ENCODE measurements around the gene INAVA. TPM values are rescaled to one million over a fixed set of nuclear protein-coding genes. Genes with fewer than 3 reads are reported as not detected.

The INAVA gene
- polyA plus RNA-seq, 2 of the 4 experiments (the other 2 are of a cell fraction), result 40.0 to 43.7 TPM

DNA sequence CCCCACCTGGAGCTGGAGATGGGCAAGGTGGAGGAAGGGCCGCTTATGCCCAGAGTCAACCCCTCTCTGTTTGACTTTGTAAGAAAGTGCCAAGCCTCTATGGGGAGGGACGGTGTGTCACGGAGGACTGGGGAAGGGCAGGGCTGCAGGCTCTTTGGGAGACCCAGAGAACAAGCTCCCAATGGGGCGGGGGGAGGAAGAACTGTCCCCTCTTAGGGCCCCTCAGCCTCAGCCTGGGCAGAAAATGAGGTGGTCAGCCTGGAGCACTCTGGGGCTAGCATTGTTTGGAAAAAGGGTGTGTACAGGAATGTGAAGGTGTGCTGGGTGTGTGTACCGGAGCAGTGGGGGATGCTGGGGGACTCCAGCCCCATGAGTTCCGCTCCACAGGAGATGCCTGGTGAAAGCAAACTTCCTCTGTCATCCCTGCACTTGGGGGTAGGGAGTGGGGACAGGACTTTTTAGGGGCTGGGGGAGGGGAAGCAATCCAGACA, 1.2 kb upstream of the INAVA start (continued):
- TF ChIP-seq, protein P1, sequence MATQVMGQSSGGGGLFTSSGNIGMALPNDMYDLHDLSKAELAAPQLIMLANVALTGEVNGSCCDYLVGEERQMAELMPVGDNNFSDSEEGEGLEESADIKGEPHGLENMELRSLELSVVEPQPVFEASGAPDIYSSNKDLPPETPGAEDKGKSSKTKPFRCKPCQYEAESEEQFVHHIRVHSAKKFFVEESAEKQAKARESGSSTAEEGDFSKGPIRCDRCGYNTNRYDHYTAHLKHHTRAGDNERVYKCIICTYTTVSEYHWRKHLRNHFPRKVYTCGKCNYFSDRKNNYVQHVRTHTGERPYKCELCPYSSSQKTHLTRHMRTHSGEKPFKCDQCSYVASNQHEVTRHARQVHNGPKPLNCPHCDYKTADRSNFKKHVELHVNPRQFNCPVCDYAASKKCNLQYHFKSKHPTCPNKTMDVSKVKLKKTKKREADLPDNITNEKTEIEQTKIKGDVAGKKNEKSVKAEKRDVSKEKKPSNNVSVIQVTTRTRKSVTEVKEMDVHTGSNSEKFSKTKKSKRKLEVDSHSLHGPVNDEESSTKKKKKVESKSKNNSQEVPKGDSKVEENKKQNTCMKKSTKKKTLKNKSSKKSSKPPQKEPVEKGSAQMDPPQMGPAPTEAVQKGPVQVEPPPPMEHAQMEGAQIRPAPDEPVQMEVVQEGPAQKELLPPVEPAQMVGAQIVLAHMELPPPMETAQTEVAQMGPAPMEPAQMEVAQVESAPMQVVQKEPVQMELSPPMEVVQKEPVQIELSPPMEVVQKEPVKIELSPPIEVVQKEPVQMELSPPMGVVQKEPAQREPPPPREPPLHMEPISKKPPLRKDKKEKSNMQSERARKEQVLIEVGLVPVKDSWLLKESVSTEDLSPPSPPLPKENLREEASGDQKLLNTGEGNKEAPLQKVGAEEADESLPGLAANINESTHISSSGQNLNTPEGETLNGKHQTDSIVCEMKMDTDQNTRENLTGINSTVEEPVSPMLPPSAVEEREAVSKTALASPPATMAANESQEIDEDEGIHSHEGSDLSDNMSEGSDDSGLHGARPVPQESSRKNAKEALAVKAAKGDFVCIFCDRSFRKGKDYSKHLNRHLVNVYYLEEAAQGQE (IDR thresholded peaks at IDR 0.05), result no peak
- TF ChIP-seq MAFK (IDR thresholded peaks at IDR 0.05; ENCODE audit: partially characterized antibody), result no peak
- TF ChIP-seq KDM5A (IDR thresholded peaks at IDR 0.05), result no peak

DNA sequence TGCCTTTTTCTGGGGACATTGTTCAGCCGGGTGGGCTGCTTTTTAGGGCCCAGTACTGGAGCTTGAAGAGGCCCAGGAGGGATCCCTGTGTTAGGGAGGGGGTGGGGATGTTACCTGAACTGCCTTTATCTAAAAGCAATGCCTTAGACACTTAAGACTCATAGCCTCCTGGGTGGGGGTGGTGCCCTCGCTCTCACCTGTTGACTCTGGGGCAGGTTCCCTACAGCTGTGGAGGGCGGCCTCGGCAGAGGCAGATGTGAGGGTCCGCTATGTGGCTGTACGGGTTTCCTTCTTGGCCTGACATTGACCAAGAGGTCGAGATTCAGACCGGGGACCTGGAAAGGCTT, 716 bp downstream of the INAVA start:
- no peak for ATAC-seq
- no peak for TF ChIP-seq RCOR1 (IDR thresholded peaks at IDR 0.05; ENCODE audit: low read depth, low read length)
- TF ChIP-seq, protein P2, sequence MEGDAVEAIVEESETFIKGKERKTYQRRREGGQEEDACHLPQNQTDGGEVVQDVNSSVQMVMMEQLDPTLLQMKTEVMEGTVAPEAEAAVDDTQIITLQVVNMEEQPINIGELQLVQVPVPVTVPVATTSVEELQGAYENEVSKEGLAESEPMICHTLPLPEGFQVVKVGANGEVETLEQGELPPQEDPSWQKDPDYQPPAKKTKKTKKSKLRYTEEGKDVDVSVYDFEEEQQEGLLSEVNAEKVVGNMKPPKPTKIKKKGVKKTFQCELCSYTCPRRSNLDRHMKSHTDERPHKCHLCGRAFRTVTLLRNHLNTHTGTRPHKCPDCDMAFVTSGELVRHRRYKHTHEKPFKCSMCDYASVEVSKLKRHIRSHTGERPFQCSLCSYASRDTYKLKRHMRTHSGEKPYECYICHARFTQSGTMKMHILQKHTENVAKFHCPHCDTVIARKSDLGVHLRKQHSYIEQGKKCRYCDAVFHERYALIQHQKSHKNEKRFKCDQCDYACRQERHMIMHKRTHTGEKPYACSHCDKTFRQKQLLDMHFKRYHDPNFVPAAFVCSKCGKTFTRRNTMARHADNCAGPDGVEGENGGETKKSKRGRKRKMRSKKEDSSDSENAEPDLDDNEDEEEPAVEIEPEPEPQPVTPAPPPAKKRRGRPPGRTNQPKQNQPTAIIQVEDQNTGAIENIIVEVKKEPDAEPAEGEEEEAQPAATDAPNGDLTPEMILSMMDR (IDR thresholded peaks at IDR 0.05), result no peak
- no peak for TF ChIP-seq ZFP36 (IDR thresholded peaks at IDR 0.05; ENCODE audit: borderline replicate concordance, partially characterized antibody)
- no peak for TF ChIP-seq NR3C1 (IDR thresholded peaks at IDR 0.05)
- no peak for TF ChIP-seq MAFK (IDR thresholded peaks at IDR 0.05; ENCODE audit: partially characterized antibody)
- TF ChIP-seq MYC (IDR thresholded peaks at IDR 0.05; ENCODE audit: borderline replicate concordance, low read length), result no peak
- no peak for TF ChIP-seq HDAC2 (IDR thresholded peaks at IDR 0.05)
- no peak for TF ChIP-seq RNF2 (IDR thresholded peaks at IDR 0.05; ENCODE audit: borderline replicate concordance, low read depth)
- TF ChIP-seq JUNB (IDR thresholded peaks at IDR 0.05), result no peak
- H3K4me2 ChIP-seq, result peak overlapping the region; percentile 94
- DNase-seq (ENCODE audit: low read depth in 1 of 2, low spot score in 1 of 2), result no peak
- CTCF ChIA-PET, result interaction anchor here (0.6 to 3.5 kb wide), 7 partner anchors 9 to 276 kb away, joined by 3 to 22 read pairs (median 3); no protein-coding TSS in a partner anchor
- peak overlapping the region; percentile 100 for H3K27ac ChIP-seq
- WGBS (ENCODE audit: missing lambda C conversion rate), result 10% methylated on average over 4 of the region's 8 CpGs
- FAIRE-seq, result no peak
- no peaks in the 10 kb centered on the region for H3K9me3 ChIP-seq
- H3K4me3 ChIP-seq, result peak overlapping the region; percentile 68
- H3K4me1 ChIP-seq, result peaks cover 66% of the 10 kb centered on the region
- POLR2A ChIA-PET, result interaction anchor here (0.6 to 4.5 kb wide), 7 partner anchors 13 to 312 kb away, joined by 3 to 58 read pairs (median 4); partner anchors contain the start of gene DDX59

DNA sequence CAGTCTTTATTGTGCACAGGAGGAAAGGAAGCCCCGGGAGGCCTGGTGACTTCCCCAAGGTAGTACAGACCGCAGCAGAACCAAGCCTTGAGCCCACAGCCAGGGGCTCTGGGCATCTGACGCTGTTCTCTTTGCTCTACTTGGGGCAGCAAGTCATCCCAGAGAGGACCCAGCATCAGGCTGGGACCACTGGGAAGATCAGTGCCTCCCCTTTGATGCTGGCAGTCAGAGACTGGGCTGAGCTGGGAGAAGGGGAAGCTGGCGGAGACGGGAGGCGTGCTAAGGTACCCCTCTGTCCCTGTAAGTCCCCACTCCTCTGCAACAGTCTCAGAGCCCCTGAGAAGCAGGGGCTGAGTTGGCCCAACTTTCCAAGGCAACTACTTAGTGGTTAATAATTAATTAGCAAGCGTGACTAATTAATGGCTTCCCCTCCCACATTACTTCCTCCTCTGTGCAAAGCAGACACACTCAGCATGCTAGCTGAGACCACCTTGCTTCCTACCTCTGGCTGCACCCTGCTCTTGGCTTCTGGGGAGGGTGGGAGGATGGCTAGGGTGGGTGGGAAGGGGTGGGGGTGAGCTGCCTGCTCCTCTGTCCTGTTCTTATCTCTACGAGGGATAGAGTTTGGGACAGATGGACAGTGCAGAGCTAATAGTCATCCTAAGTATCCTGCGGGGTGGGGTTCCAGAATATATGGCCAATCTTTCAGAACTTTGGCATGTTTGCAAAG, 1.3 kb downstream of the INAVA start:
- H3K4me2 ChIP-seq, result peak overlapping the region; percentile 94
- FAIRE-seq (no peak), ATAC-seq (peak; percentile 39 to 63), DNase-seq (ENCODE audit: low read depth in 1 of 2, low spot score in 1 of 2) (peak in 1 of 2 experiments; percentile 50)
- POLR2A ChIA-PET, result interaction anchor here (0.6 to 4.5 kb wide), 11 partner anchors 9 to 312 kb away, joined by 3 to 58 read pairs (median 5); partner anchors contain the start of gene DDX59
- peaks cover 70% of the 10 kb centered on the region for H3K4me1 ChIP-seq
- CTCF ChIA-PET, result interaction anchor here (0.6 to 3.5 kb wide), 6 partner anchors 9 to 218 kb away, joined by 3 to 22 read pairs (median 4); no protein-coding TSS in a partner anchor
- 3% methylated on average over 9 of the region's 9 CpGs for WGBS (ENCODE audit: missing lambda C conversion rate)
- H3K9me3 ChIP-seq, result no peaks in the 10 kb centered on the region
- H3K27ac ChIP-seq, result peak overlapping the region; percentile 100
- peak overlapping the region; percentile 68 for H3K4me3 ChIP-seq
- no peak for TF ChIP-seq NR3C1 (IDR thresholded peaks at IDR 0.05)
- TF ChIP-seq RARB (CRISPR knock-in tag; IDR thresholded peaks at IDR 0.05), result 0 out of 2 replicates have a peak, but pooled peaks have one; percentile 69
- no peak for TF ChIP-seq CEBPB (IDR thresholded peaks at IDR 0.05)
- TF ChIP-seq TFCP2L1 (CRISPR knock-in tag; IDR thresholded peaks at IDR 0.05), result 0 out of 2 replicates have a peak, but pooled peaks have one; percentile 45
- TF ChIP-seq, protein P3, sequence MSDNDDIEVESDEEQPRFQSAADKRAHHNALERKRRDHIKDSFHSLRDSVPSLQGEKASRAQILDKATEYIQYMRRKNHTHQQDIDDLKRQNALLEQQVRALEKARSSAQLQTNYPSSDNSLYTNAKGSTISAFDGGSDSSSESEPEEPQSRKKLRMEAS (IDR thresholded peaks at IDR 0.05), result peak; percentile 12; the same call in 1 of the 2 replicates
- TF ChIP-seq CBX8 (IDR thresholded peaks at IDR 0.05), result no peak
- no peak for TF ChIP-seq SREBF2 (IDR thresholded peaks at IDR 0.05)
- TF ChIP-seq RFX5 (IDR thresholded peaks at IDR 0.05), result no peak
- TF ChIP-seq POLR2AphosphoS2 (conservative IDR thresholded peaks at IDR 0.05; ENCODE audit: low read length), result 0 out of 2 replicates have a peak, but pooled peaks have one; percentile 50
- TF ChIP-seq, protein P4, sequence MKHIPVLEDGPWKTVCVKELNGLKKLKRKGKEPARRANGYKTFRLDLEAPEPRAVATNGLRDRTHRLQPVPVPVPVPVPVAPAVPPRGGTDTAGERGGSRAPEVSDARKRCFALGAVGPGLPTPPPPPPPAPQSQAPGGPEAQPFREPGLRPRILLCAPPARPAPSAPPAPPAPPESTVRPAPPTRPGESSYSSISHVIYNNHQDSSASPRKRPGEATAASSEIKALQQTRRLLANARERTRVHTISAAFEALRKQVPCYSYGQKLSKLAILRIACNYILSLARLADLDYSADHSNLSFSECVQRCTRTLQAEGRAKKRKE (CRISPR knock-in tag; IDR thresholded peaks at IDR 0.05; ENCODE audit: low read depth), result no peak
- TF ChIP-seq FOSB (CRISPR knock-in tag; IDR thresholded peaks at IDR 0.05), result peak; percentile 29; the same call in 1 of the 2 replicates
- TF ChIP-seq, protein P2 (IDR thresholded peaks at IDR 0.05), result no peak
- no peak; a peak in 2 of 5 replicates for TF ChIP-seq JUN (IDR thresholded peaks at IDR 0.05)
